Measurements from ENCODE around the gene CYP4F22. TPM values are rescaled to one million over a fixed set of nuclear protein-coding genes. Genes with fewer than 3 reads are reported as not detected.
A peak's percentile ranks its signal among the peaks of the same experiment; 100 is the strongest.

CYP4F22 gene
- total RNA-seq, 6 donors from 2014 or later, result 0.11 to 3.1 (median 0.20) TPM; not detected in 1

- Histone ChIP-seq H3K4me1 (peaks cover 9 to 16% (median 12%) of the 10 kb centered on the region in 4 donors), H3K36me3 (no peaks in the 10 kb centered on the region), H3K4me3 (no peak overlapping the region), H3K27me3 (no peaks in the 10 kb centered on the region), H3K9me3 (no peaks in the 10 kb centered on the region), H3K27ac (no peak overlapping the region)
- ATAC-seq (ENCODE audit: low FRiP score in 2 of 2), result no peak
- no peak for DNase-seq
- TF ChIP-seq EP300 (IDR thresholded peaks at IDR 0.05) (no peak), POLR2AphosphoS5 (IDR thresholded peaks at IDR 0.05) (no peak), POLR2A (IDR thresholded peaks at IDR 0.05) (no peak)
- TF ChIP-seq, protein P1, sequence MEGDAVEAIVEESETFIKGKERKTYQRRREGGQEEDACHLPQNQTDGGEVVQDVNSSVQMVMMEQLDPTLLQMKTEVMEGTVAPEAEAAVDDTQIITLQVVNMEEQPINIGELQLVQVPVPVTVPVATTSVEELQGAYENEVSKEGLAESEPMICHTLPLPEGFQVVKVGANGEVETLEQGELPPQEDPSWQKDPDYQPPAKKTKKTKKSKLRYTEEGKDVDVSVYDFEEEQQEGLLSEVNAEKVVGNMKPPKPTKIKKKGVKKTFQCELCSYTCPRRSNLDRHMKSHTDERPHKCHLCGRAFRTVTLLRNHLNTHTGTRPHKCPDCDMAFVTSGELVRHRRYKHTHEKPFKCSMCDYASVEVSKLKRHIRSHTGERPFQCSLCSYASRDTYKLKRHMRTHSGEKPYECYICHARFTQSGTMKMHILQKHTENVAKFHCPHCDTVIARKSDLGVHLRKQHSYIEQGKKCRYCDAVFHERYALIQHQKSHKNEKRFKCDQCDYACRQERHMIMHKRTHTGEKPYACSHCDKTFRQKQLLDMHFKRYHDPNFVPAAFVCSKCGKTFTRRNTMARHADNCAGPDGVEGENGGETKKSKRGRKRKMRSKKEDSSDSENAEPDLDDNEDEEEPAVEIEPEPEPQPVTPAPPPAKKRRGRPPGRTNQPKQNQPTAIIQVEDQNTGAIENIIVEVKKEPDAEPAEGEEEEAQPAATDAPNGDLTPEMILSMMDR (IDR thresholded peaks at IDR 0.05), result no peak
- WGBS, 2 donors, result 87 to 88% methylated on average over 4 of the region's 4 CpGs
Observed at GRCh38 chr19:15557223-15557622, 48.9 kb downstream of the CYP4F22 start.

- ATAC-seq (ENCODE audit: low FRiP score in 2 of 2), result no peak
- TF ChIP-seq POLR2AphosphoS5 (IDR thresholded peaks at IDR 0.05) (no peak), POLR2A (IDR thresholded peaks at IDR 0.05) (no peak), EP300 (IDR thresholded peaks at IDR 0.05) (no peak)
- Histone ChIP-seq H3K36me3 (no peaks in the 10 kb centered on the region), H3K9me3 (no peaks in the 10 kb centered on the region), H3K27ac (no peak overlapping the region), H3K4me3 (no peak overlapping the region), H3K27me3 (no peaks in the 10 kb centered on the region), H3K4me1 (peaks cover 0 to 4% (median 0%) of the 10 kb centered on the region in 4 donors)
- DNase-seq, result no peak
- 95 to 96% methylated on average over 4 of the region's 4 CpGs for WGBS, 2 donors
Observed at GRCh38 chr19:15562145-15562544, 53.8 kb downstream of the CYP4F22 start.

DNA sequence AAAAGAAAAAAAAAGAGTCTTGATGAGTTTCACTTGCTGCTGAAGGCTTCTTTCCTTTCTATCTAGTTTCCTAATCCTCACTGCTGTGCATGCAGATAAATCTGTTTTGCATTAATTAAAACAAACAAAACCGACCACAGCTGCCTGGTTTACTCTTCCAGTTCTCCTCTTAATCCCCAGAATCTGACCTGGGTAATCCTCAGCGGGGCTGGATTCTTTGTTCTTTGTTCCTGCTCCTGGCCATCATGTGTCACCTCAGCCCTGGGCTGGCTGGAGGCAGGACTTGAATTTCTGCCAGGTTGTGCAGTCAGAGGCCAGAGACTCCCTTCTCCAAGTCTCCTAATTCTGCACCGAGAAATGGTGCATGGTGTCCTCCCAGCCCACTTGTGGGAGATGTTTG, 54.5 kb downstream of the CYP4F22 start:
- no peaks in the 10 kb centered on the region for H3K9me3 ChIP-seq
- WGBS, 2 donors, result 26 to 41% methylated on average over 3 of the region's 3 CpGs
- H3K27me3 ChIP-seq, result no peaks in the 10 kb centered on the region
- H3K27ac ChIP-seq, result no peak overlapping the region
- H3K36me3 ChIP-seq, result no peaks in the 10 kb centered on the region
- ATAC-seq (ENCODE audit: low FRiP score in 2 of 2), result peak in 1 of 2 donors; percentile 32
- DNase-seq, result no peak
- peaks cover 0 to 4% (median 0%) of the 10 kb centered on the region in 4 donors for H3K4me1 ChIP-seq
- H3K4me3 ChIP-seq, result no peak overlapping the region
- TF ChIP-seq, protein P1 (IDR thresholded peaks at IDR 0.05), result no peak
- no peak for TF ChIP-seq POLR2AphosphoS5 (IDR thresholded peaks at IDR 0.05)

GRCh38 chr19:15563325-15563794, 55.0 kb downstream of the CYP4F22 start:
- 14 to 18% methylated on average over 3 of the region's 3 CpGs for WGBS, 2 donors
- Histone ChIP-seq H3K4me3 (no peak overlapping the region), H3K9me3 (no peaks in the 10 kb centered on the region), H3K36me3 (no peaks in the 10 kb centered on the region), H3K4me1 (peaks cover 0 to 4% (median 0%) of the 10 kb centered on the region in 4 donors), H3K27me3 (no peaks in the 10 kb centered on the region), H3K27ac (no peak overlapping the region)
- TF ChIP-seq POLR2A (IDR thresholded peaks at IDR 0.05), result no peak
- no peak for TF ChIP-seq EP300 (IDR thresholded peaks at IDR 0.05)
- TF ChIP-seq POLR2AphosphoS5 (IDR thresholded peaks at IDR 0.05), result no peak
- TF ChIP-seq, protein P1 (IDR thresholded peaks at IDR 0.05), result no peak
- ATAC-seq (ENCODE audit: low FRiP score in 2 of 2) (peak; percentile 41 to 50), DNase-seq (peak in 1 of 2 donors; percentile 47)

DNA sequence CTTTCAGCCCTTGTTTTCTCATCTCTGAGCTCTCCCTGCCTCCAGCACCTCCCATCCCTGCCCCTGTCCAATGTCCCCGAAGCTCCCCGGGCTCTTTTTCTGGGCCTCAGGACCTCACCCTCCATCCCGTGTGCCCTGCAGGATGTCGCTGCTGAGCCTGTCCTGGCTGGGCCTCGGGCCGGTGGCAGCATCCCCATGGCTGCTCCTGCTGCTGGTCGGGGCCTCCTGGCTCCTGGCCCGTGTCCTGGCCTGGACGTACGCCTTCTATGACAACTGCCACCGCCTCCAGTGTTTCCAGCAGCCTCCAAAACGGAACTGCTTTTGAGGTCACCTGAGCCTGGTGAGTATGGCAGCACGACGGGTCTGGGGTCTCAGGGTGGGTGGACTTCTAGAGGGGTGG, 55.6 kb downstream of the CYP4F22 start:
- Histone ChIP-seq H3K27me3 (no peaks in the 10 kb centered on the region), H3K4me1 (peaks cover 0 to 4% (median 0%) of the 10 kb centered on the region in 4 donors), H3K9me3 (no peaks in the 10 kb centered on the region), H3K27ac (no peak overlapping the region), H3K4me3 (no peak overlapping the region), H3K36me3 (no peaks in the 10 kb centered on the region)
- ATAC-seq (ENCODE audit: low FRiP score in 2 of 2), result no peak
- 74 to 82% methylated on average over 13 to 14 of the region's 14 CpGs for WGBS, 2 donors
- DNase-seq, result peak in 1 of 2 donors; percentile 60
- TF ChIP-seq POLR2AphosphoS5 (IDR thresholded peaks at IDR 0.05), result no peak
- no peak for TF ChIP-seq POLR2A (IDR thresholded peaks at IDR 0.05)
- TF ChIP-seq EP300 (IDR thresholded peaks at IDR 0.05), result no peak
- TF ChIP-seq, protein P1 (IDR thresholded peaks at IDR 0.05), result no peak
